Measurements from ENCODE around the gene SLC2A11.
"Not testable (repeated sequence)": the region's sequence is repeated elsewhere in the genome, so short reads cannot be mapped to it uniquely, and the experiment has no call there.

The SLC2A11 gene

DNA sequence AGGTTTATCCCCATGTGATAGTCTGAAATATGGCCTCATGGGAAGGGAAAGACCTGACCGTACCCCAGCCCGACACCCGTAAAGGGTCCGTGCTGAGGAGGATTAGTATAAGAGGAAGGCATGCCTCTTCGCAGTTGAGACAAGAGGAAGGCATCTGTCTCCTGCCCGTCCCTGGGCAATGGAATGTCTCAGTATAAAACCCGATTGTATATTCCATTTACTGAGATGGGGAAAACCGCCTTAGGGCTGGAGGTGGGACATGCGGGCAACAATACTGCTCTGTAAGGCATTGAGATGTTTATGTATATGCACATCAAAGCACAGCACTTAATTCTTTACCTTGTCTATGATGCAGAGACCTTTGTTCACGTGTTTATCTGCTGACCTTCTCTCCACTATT, 49.7 kb downstream of the SLC2A11 start:
- not testable (repeated sequence) for H3K27me3 ChIP-seq (replicated peaks; ENCODE audit: control insufficient read depth, insufficient read depth, low read length, poor library complexity, severe bottlenecking); H3K36me3 ChIP-seq (ENCODE audit: control insufficient read depth, insufficient read depth, low read length); H3K9me3 ChIP-seq (ENCODE audit: control insufficient read depth, low read length); H3K27ac ChIP-seq (ENCODE audit: insufficient read depth, low read length, poor library complexity, severe bottlenecking); DNase-seq; H3K4me1 ChIP-seq (ENCODE audit: control insufficient read depth, insufficient read depth, low read length, poor library complexity, severe bottlenecking); H3K4me3 ChIP-seq (ENCODE audit: insufficient read depth, low read depth, low read length, poor library complexity, severe bottlenecking)

GRCh38 chr22:23908587-23909205, 51.0 kb downstream of the SLC2A11 start:
- Histone ChIP-seq H3K4me3 (ENCODE audit: insufficient read depth, low read depth, low read length, poor library complexity, severe bottlenecking) (no peak overlapping the region), H3K27ac (ENCODE audit: insufficient read depth, low read length, poor library complexity, severe bottlenecking) (no peak overlapping the region), H3K27me3 (replicated peaks; ENCODE audit: control insufficient read depth, insufficient read depth, low read length, poor library complexity, severe bottlenecking) (no peaks in the 10 kb centered on the region), H3K4me1 (ENCODE audit: control insufficient read depth, insufficient read depth, low read length, poor library complexity, severe bottlenecking) (peaks cover 6% of the 10 kb centered on the region), H3K9me3 (ENCODE audit: control insufficient read depth, low read length) (no peaks in the 10 kb centered on the region), H3K36me3 (ENCODE audit: control insufficient read depth, insufficient read depth, low read length) (no peaks in the 10 kb centered on the region)
- DNase-seq, result no peak

GRCh38 chr22:23909296-23909898, 51.7 kb downstream of the SLC2A11 start:
- Histone ChIP-seq H3K27ac (ENCODE audit: insufficient read depth, low read length, poor library complexity, severe bottlenecking) (no peak overlapping the region), H3K4me1 (ENCODE audit: control insufficient read depth, insufficient read depth, low read length, poor library complexity, severe bottlenecking) (peaks cover 6% of the 10 kb centered on the region), H3K9me3 (ENCODE audit: control insufficient read depth, low read length) (no peaks in the 10 kb centered on the region), H3K27me3 (replicated peaks; ENCODE audit: control insufficient read depth, insufficient read depth, low read length, poor library complexity, severe bottlenecking) (no peaks in the 10 kb centered on the region), H3K36me3 (ENCODE audit: control insufficient read depth, insufficient read depth, low read length) (no peaks in the 10 kb centered on the region), H3K4me3 (ENCODE audit: insufficient read depth, low read depth, low read length, poor library complexity, severe bottlenecking) (no peak overlapping the region)
- no peak for DNase-seq

- H3K36me3 ChIP-seq (ENCODE audit: control insufficient read depth, insufficient read depth, low read length), result no peaks in the 10 kb centered on the region
- no peak overlapping the region for H3K27ac ChIP-seq (ENCODE audit: insufficient read depth, low read length, poor library complexity, severe bottlenecking)
- no peaks in the 10 kb centered on the region for H3K9me3 ChIP-seq (ENCODE audit: control insufficient read depth, low read length)
- H3K27me3 ChIP-seq (replicated peaks; ENCODE audit: control insufficient read depth, insufficient read depth, low read length, poor library complexity, severe bottlenecking), result no peaks in the 10 kb centered on the region
- no peak overlapping the region for H3K4me3 ChIP-seq (ENCODE audit: insufficient read depth, low read depth, low read length, poor library complexity, severe bottlenecking)
- no peak for DNase-seq
- H3K4me1 ChIP-seq (ENCODE audit: control insufficient read depth, insufficient read depth, low read length, poor library complexity, severe bottlenecking), result peaks cover 6% of the 10 kb centered on the region
These were observed 53.0 kb downstream of the SLC2A11 start for GRCh38 chr22:23910496-23911190.

DNA sequence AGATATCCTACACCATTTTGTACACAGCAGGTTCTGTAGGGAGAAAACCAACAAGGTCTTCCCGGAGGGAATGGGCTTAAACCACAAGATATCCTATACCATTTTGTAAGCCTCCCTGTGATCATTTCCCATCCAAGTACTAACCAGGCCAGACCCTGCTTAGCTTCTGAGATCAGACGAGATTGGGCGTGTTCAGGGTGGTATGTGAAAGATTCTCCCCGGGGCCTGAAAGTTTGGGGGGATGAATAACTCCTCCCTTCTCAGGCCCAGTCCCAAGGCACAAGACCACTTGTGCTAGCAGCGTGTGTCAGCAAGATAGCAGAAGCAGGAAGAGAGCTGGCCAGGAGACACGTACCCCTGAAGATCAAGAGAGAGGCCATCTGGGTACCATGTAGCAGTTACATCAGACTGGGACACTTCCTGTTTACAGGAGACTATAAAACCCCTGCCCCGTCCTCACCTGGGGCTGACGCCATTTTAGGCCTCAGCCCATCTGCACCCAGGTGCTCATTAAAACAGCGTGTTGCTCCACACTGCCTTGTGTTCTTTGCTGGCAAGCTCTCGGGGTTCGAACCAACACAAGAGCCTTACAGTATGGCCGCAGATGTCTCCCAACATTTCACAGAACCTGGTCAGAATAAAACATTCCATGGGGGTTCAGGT, 53.8 kb downstream of the SLC2A11 start:
- DNase-seq, result no peak
- H3K27ac ChIP-seq (ENCODE audit: insufficient read depth, low read length, poor library complexity, severe bottlenecking), result no peak overlapping the region
- no peaks in the 10 kb centered on the region for H3K36me3 ChIP-seq (ENCODE audit: control insufficient read depth, insufficient read depth, low read length)
- no peaks in the 10 kb centered on the region for H3K9me3 ChIP-seq (ENCODE audit: control insufficient read depth, low read length)
- no peaks in the 10 kb centered on the region for H3K27me3 ChIP-seq (replicated peaks; ENCODE audit: control insufficient read depth, insufficient read depth, low read length, poor library complexity, severe bottlenecking)
- H3K4me1 ChIP-seq (ENCODE audit: control insufficient read depth, insufficient read depth, low read length, poor library complexity, severe bottlenecking), result peaks cover 6% of the 10 kb centered on the region
- no peak overlapping the region for H3K4me3 ChIP-seq (ENCODE audit: insufficient read depth, low read depth, low read length, poor library complexity, severe bottlenecking)

DNA sequence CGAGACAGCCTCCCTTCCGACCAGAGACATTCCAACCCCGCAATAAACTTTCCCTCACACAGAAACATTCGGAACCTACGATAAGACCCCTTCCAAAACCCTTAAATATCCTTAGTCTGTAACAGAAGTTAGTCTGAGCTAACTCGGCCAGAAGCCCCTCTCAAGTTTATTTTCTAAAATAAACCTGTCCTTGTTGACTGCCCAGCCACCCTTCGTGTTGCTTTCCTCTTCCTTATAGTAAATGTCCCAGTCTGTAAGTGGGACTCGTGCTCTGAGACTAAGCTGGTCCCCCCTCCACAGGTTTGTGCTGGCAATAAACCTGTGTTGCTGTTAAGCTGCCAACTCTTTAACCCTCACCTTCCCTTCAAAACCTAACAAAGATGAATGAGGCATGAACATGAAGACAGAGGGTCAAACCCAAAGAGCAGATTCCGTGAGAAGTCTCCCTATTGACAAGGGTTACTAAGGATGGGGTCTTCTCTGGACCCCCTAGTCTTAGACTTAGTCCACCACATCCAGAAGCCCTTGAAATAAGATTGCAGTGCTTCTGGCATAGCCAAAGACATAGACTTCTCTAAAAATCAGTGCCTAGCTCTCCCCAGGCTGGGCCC, 54.7 kb downstream of the SLC2A11 start:
- Histone ChIP-seq H3K36me3 (ENCODE audit: control insufficient read depth, insufficient read depth, low read length) (no peaks in the 10 kb centered on the region), H3K27me3 (replicated peaks; ENCODE audit: control insufficient read depth, insufficient read depth, low read length, poor library complexity, severe bottlenecking) (no peaks in the 10 kb centered on the region), H3K9me3 (ENCODE audit: control insufficient read depth, low read length) (no peaks in the 10 kb centered on the region), H3K27ac (ENCODE audit: insufficient read depth, low read length, poor library complexity, severe bottlenecking) (no peak overlapping the region), H3K4me3 (ENCODE audit: insufficient read depth, low read depth, low read length, poor library complexity, severe bottlenecking) (no peak overlapping the region), H3K4me1 (ENCODE audit: control insufficient read depth, insufficient read depth, low read length, poor library complexity, severe bottlenecking) (peaks cover 6% of the 10 kb centered on the region)
- DNase-seq, result no peak

DNA sequence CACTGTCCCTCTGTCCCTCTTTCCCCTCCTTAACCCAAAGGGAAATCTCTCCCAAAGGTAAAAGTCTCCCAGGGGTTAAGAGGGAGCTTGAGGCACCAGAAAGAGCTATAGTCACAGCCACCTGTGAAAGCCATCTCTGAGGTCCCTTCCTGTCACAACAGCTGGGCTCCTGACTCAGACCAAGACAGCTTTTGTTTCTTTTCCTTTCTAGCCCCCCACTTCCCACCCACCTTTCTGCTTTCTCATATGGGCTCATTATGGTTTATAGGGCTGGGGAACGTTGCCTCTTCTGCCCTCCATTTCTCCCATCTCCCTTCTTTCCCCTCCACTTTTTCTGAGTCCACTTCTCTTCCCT, 55.6 kb downstream of the SLC2A11 start:
- H3K9me3 ChIP-seq (ENCODE audit: control insufficient read depth, low read length), result no peaks in the 10 kb centered on the region
- no peak for DNase-seq
- H3K4me3 ChIP-seq (ENCODE audit: insufficient read depth, low read depth, low read length, poor library complexity, severe bottlenecking), result peak overlapping the region; percentile 70
- peaks cover 6% of the 10 kb centered on the region for H3K4me1 ChIP-seq (ENCODE audit: control insufficient read depth, insufficient read depth, low read length, poor library complexity, severe bottlenecking)
- H3K36me3 ChIP-seq (ENCODE audit: control insufficient read depth, insufficient read depth, low read length), result no peaks in the 10 kb centered on the region
- H3K27ac ChIP-seq (ENCODE audit: insufficient read depth, low read length, poor library complexity, severe bottlenecking), result peak overlapping the region; percentile 80
- no peaks in the 10 kb centered on the region for H3K27me3 ChIP-seq (replicated peaks; ENCODE audit: control insufficient read depth, insufficient read depth, low read length, poor library complexity, severe bottlenecking)

- Histone ChIP-seq H3K27ac (ENCODE audit: insufficient read depth, low read length, poor library complexity, severe bottlenecking) (peak overlapping the region; percentile 80), H3K4me3 (ENCODE audit: insufficient read depth, low read depth, low read length, poor library complexity, severe bottlenecking) (peak overlapping the region; percentile 70), H3K36me3 (ENCODE audit: control insufficient read depth, insufficient read depth, low read length) (no peaks in the 10 kb centered on the region), H3K27me3 (replicated peaks; ENCODE audit: control insufficient read depth, insufficient read depth, low read length, poor library complexity, severe bottlenecking) (no peaks in the 10 kb centered on the region), H3K4me1 (ENCODE audit: control insufficient read depth, insufficient read depth, low read length, poor library complexity, severe bottlenecking) (peaks cover 6% of the 10 kb centered on the region), H3K9me3 (ENCODE audit: control insufficient read depth, low read length) (no peaks in the 10 kb centered on the region)
- DNase-seq, result peak; percentile 95 to 97 (median 95)
These were observed 56.1 kb downstream of the SLC2A11 start for GRCh38 chr22:23913661-23914353.

DNA sequence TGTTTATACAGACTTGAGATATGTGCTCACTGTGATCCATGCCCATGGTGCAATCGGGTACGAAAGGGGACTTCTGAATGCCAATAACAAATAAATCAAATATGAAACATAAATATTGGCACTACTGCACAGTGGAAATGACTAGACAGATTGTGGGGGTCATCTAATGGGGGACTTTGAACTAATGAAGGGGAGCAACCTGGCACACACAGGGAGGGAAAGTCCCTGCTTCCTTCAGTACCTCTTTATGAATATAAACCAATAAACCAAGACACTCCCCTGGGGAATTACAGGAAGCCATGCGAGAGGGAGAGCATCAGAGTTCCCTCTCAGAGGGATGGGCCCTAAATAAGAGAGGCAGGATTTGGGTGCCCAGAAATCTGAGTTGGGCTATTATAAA, 57.6 kb downstream of the SLC2A11 start:
- Histone ChIP-seq H3K27ac (ENCODE audit: insufficient read depth, low read length, poor library complexity, severe bottlenecking) (no peak overlapping the region), H3K9me3 (ENCODE audit: control insufficient read depth, low read length) (no peaks in the 10 kb centered on the region), H3K4me1 (ENCODE audit: control insufficient read depth, insufficient read depth, low read length, poor library complexity, severe bottlenecking) (peaks cover 6% of the 10 kb centered on the region), H3K27me3 (replicated peaks; ENCODE audit: control insufficient read depth, insufficient read depth, low read length, poor library complexity, severe bottlenecking) (no peaks in the 10 kb centered on the region), H3K36me3 (ENCODE audit: control insufficient read depth, insufficient read depth, low read length) (no peaks in the 10 kb centered on the region), H3K4me3 (ENCODE audit: insufficient read depth, low read depth, low read length, poor library complexity, severe bottlenecking) (no peak overlapping the region)
- no peak for DNase-seq

All from effector memory CD4-positive, alpha-beta T cell (primary cell).